Spleen (tissue), 7 donors: ENCODE results near the gene PTPRN2.

ENCODE experiments used
- CTCF ChIP-seq, 11 experiments: fragments of 200-600 bp in 7 of 11; fragments of 450-650 bp in 4 of 11; sonication (generic) in 4 of 11; IDR thresholded peaks in 8 of 11; conservative IDR thresholded peaks in 3 of 11; 1 replicate in 7 of 11; 2 replicates in 4 of 11; pipeline versions ENCODE4 v1.4.0 to v1.8.0; 2016 to 2021; ENCODE audit warnings: antibody characterized with exemption in 11 of 11, inconsistent platforms in 4 of 11, mild to moderate bottlenecking in 1 of 11
- POLR2A ChIP-seq, 3 donors: fragments of 450-650 bp; IDR thresholded peaks; one replicate each; pipeline ENCODE4 v1.5.1; 2017; ENCODE audit warnings: antibody characterized with exemption in 3 of 3, mild to moderate bottlenecking in 1 of 3
- POLR2AphosphoS5 ChIP-seq, 3 donors: sonication (generic); formaldehyde crosslinking; IDR thresholded peaks; one replicate each; pipeline ENCODE4 v1.5.1; 2017; ENCODE audit warnings: antibody characterized with exemption in 3 of 3
- donor health status: DM: no; HTN: no; CAD: no; lungs with moderate emphysema.
- donor health status: DM: no; HTN: no; CAD: no.
- donor health status: DM: no; HTN: no; CAD: no.

DNA sequence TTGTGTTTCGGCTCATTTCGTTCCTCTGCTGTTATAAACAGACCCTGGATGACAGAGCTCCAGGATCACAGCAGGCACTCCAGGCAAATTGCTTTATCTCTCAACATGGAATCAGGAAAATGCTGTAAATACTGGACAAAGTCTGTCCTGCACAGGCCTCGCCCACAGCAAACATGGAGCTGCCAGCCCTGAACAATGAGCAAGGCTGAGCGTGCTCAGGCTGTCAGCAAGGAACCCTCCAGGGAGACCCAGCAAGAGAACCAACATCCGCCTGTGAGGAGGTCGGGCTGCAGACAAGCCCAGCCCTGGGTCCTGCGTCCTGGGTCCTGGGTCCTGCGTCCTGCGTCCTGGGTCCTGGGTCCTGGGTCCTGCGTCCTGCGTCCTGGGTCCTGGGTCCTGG, 180.8 kb downstream of the PTPRN2 start:
- TF ChIP-seq CTCF (IDR thresholded peaks at IDR 0.05 in 8 of 11, conservative IDR thresholded peaks at IDR 0.05 in 3 of 11): no peak
- no peak for TF ChIP-seq POLR2A (IDR thresholded peaks at IDR 0.05)
- TF ChIP-seq POLR2AphosphoS5 (IDR thresholded peaks at IDR 0.05): no peak
